Type B pancreatic cell (in vitro differentiated cells): ENCODE results near the gene LGALS9C. TPM values are rescaled to one million over a fixed set of nuclear protein-coding genes. Genes with fewer than 3 reads are reported as not detected.
A peak's percentile ranks its signal among the peaks of the same experiment; 100 is the strongest.
"Not testable (repeated sequence)": the region's sequence is repeated elsewhere in the genome, so short reads cannot be mapped to it uniquely, and the experiment has no call there.

Experiments used
- DNase-seq: peaks from one replicate; pipeline ENCODE4 v3.0.0; 2021; ENCODE audit warnings: mixed read lengths; ENCODE audit not compliant: unreplicated experiment; ENCODE audit errors: extremely low spot score
- H3K27ac Mint-ChIP-seq: 2 replicates; pipeline ENCODE4 v1.8.0; 2021; ENCODE audit warnings: mild to moderate bottlenecking, mixed read lengths
- H3K27me3 Mint-ChIP-seq: 2 replicates; pipeline ENCODE4 v1.8.0; 2021; ENCODE audit warnings: mixed read lengths
- H3K36me3 Mint-ChIP-seq: 2 replicates; pipeline ENCODE4 v1.8.0; 2021; ENCODE audit warnings: mixed read lengths
- H3K4me1 Mint-ChIP-seq: one replicate; pipeline ENCODE4 v1.8.0; 2021; ENCODE audit warnings: mixed read lengths; ENCODE audit not compliant: unreplicated experiment
- H3K4me3 Mint-ChIP-seq: 2 replicates; pipeline ENCODE4 v1.8.0; 2021; ENCODE audit warnings: mild to moderate bottlenecking, mixed read lengths
- H3K9me3 Mint-ChIP-seq: 2 replicates; pipeline ENCODE4 v1.8.0; 2021; ENCODE audit warnings: mixed read lengths
- CTCF ChIP-seq: fragments of 200-600 bp; sonication (generic); conservative IDR thresholded peaks from 2 replicates; pipeline ENCODE4 v1.5.0; 2021; ENCODE audit warnings: antibody characterized with exemption, mild to moderate bottlenecking
- total RNA-seq: library from RNA; stranded (reverse); gene quantifications from 2 replicates; pipeline ENCODE4 v1.2.1, GENCODE V29; 2021; ENCODE audit warnings: low replicate concordance

LGALS9C gene
- total RNA-seq, 1 donor from 2014 or later = 0.63 TPM

GRCh38 chr17:18490016-18490415, 13.4 kb downstream of the LGALS9C start:
- H3K9me3 Mint-ChIP-seq, DNase-seq, H3K4me3 Mint-ChIP-seq, H3K27ac Mint-ChIP-seq, H3K27me3 Mint-ChIP-seq, H3K36me3 Mint-ChIP-seq, H3K4me1 Mint-ChIP-seq: not testable (repeated sequence)

- not testable (repeated sequence) for H3K27me3 Mint-ChIP-seq, DNase-seq, H3K27ac Mint-ChIP-seq
Observed at GRCh38 chr17:18492712-18493480, 16.3 kb downstream of the LGALS9C start.

GRCh38 chr17:18494250-18494768, 17.7 kb downstream of the LGALS9C start:
- H3K4me3 Mint-ChIP-seq, H3K9me3 Mint-ChIP-seq, H3K36me3 Mint-ChIP-seq, H3K27me3 Mint-ChIP-seq, DNase-seq, H3K4me1 Mint-ChIP-seq, H3K27ac Mint-ChIP-seq: not testable (repeated sequence)

More at GRCh38 chr17:18492712-18493480, 16.3 kb downstream of the LGALS9C start:
- not testable (repeated sequence) for H3K36me3 Mint-ChIP-seq, H3K4me3 Mint-ChIP-seq, H3K9me3 Mint-ChIP-seq, H3K4me1 Mint-ChIP-seq

GRCh38 chr17:18497044-18497443, 20.5 kb downstream of the LGALS9C start:
- not testable (repeated sequence) for DNase-seq, H3K27me3 Mint-ChIP-seq, H3K36me3 Mint-ChIP-seq, H3K9me3 Mint-ChIP-seq, H3K4me1 Mint-ChIP-seq, H3K27ac Mint-ChIP-seq, H3K4me3 Mint-ChIP-seq
- peak; percentile 46 for TF ChIP-seq CTCF

GRCh38 chr17:18499100-18499499, 22.5 kb downstream of the LGALS9C start:
- H3K4me3 Mint-ChIP-seq, H3K27me3 Mint-ChIP-seq, DNase-seq, H3K27ac Mint-ChIP-seq, H3K36me3 Mint-ChIP-seq, H3K9me3 Mint-ChIP-seq, H3K4me1 Mint-ChIP-seq: not testable (repeated sequence)

- H3K4me1 Mint-ChIP-seq, H3K27ac Mint-ChIP-seq, H3K36me3 Mint-ChIP-seq, DNase-seq, H3K27me3 Mint-ChIP-seq, H3K4me3 Mint-ChIP-seq, H3K9me3 Mint-ChIP-seq: not testable (repeated sequence)
Observed at GRCh38 chr17:18499756-18500155, 23.2 kb downstream of the LGALS9C start.

- not testable (repeated sequence) for H3K27ac Mint-ChIP-seq, H3K36me3 Mint-ChIP-seq, H3K9me3 Mint-ChIP-seq, H3K4me1 Mint-ChIP-seq, H3K4me3 Mint-ChIP-seq, H3K27me3 Mint-ChIP-seq, DNase-seq
Observed at GRCh38 chr17:18500281-18500680, 23.7 kb downstream of the LGALS9C start.

- not testable (repeated sequence) for H3K4me1 Mint-ChIP-seq, H3K9me3 Mint-ChIP-seq, H3K36me3 Mint-ChIP-seq, H3K27me3 Mint-ChIP-seq, H3K27ac Mint-ChIP-seq, DNase-seq, H3K4me3 Mint-ChIP-seq
Observed at GRCh38 chr17:18500816-18501215, 24.2 kb downstream of the LGALS9C start.

GRCh38 chr17:18503221-18503620, 26.6 kb downstream of the LGALS9C start:
- not testable (repeated sequence) for H3K4me3 Mint-ChIP-seq, DNase-seq, H3K27ac Mint-ChIP-seq, H3K27me3 Mint-ChIP-seq, H3K9me3 Mint-ChIP-seq, H3K36me3 Mint-ChIP-seq, H3K4me1 Mint-ChIP-seq

- H3K36me3 Mint-ChIP-seq, H3K27ac Mint-ChIP-seq, H3K9me3 Mint-ChIP-seq, DNase-seq, H3K4me1 Mint-ChIP-seq, H3K4me3 Mint-ChIP-seq, H3K27me3 Mint-ChIP-seq: not testable (repeated sequence)
Observed at GRCh38 chr17:18507729-18508128, 31.1 kb downstream of the LGALS9C start.

- not testable (repeated sequence) for H3K4me1 Mint-ChIP-seq, H3K4me3 Mint-ChIP-seq, DNase-seq, H3K27ac Mint-ChIP-seq, H3K27me3 Mint-ChIP-seq, H3K36me3 Mint-ChIP-seq, H3K9me3 Mint-ChIP-seq
Observed at GRCh38 chr17:18508667-18509066, 32.1 kb downstream of the LGALS9C start.

- not testable (repeated sequence) for H3K36me3 Mint-ChIP-seq, H3K27ac Mint-ChIP-seq, DNase-seq, H3K4me1 Mint-ChIP-seq, H3K27me3 Mint-ChIP-seq, H3K9me3 Mint-ChIP-seq, H3K4me3 Mint-ChIP-seq
Observed at GRCh38 chr17:18521100-18521499, 44.5 kb downstream of the LGALS9C start.

- not testable (repeated sequence) for H3K27ac Mint-ChIP-seq, H3K36me3 Mint-ChIP-seq, H3K9me3 Mint-ChIP-seq, H3K27me3 Mint-ChIP-seq, H3K4me1 Mint-ChIP-seq, DNase-seq, H3K4me3 Mint-ChIP-seq
Observed at GRCh38 chr17:18525015-18525414, 48.4 kb downstream of the LGALS9C start.
